Stimulated activated CD8-positive, alpha-beta memory T cell treated with anti-CD3 and anti-CD28 coated beads, Interleukin-4, amount 100 ng/mL, for 1 hour (primary cell): Measurements from ENCODE around the gene LIMK2.
"Not testable (repeated sequence)": the region's sequence is repeated elsewhere in the genome, so short reads cannot be mapped to it uniquely, and the experiment has no call there.

Experiments
- DNase-seq, 2 donors: peaks; one replicate each; pipeline ENCODE4 v3.0.0-alpha.2; 2020; ENCODE audit warnings: low read depth in 2 of 2, low spot score in 1 of 2

LIMK2 gene

GRCh38 chr22:31210556-31211421 is 1.3 kb upstream of the LIMK2 start:
- DNase-seq: no peak

DNA sequence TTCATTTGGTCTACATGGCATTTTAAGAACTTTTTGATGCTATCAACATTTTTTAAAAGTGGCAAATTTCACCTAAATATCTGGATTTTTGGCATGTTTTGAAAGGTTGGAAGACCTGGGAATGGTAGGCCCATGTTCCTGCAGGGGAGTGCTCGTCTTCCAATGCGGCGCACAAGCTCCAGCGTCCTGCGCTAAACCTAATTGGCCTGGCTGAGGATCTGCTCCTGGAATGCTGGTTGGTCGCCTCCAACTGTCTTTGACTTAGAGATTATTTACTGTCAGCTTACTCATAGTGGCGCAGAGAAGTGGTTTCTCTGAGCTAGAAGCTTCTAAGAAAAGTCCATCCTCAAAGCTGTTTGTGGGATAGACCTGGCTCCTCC is 626 bp upstream of the LIMK2 start:
- no peak for DNase-seq

- DNase-seq: no peak
Observed at GRCh38 chr22:31212783-31213629, 908 bp downstream of the LIMK2 start.

GRCh38 chr22:31215018-31215535 is 3.0 kb downstream of the LIMK2 start:
- DNase-seq: no peak

GRCh38 chr22:31218565-31219262 is 6.6 kb downstream of the LIMK2 start:
- DNase-seq: no peak

GRCh38 chr22:31221084-31221483 is 9.0 kb downstream of the LIMK2 start:
- no peak for DNase-seq

- no peak for DNase-seq
Observed at GRCh38 chr22:31222736-31223135, 10.6 kb downstream of the LIMK2 start.

DNA sequence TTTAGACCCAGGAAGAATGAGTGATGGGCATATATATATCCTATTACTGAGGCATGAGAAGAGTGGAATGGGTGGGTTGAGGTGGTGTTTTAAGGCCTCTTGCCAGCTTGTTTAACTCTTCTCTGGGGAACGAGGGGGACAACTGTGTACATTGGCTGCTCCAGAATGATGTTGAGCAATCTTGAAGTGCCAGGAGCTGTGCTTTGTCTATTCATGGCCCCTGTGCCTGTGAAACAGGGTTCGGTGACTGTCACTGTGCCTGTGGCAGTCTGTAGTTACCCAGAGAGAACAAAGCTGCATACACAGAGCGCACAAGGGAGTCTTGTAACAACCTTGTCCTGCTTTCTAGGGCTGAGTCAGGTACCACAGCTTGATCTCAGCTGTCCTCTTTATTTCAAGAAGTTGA is 11.7 kb downstream of the LIMK2 start:
- no peak for DNase-seq

DNA sequence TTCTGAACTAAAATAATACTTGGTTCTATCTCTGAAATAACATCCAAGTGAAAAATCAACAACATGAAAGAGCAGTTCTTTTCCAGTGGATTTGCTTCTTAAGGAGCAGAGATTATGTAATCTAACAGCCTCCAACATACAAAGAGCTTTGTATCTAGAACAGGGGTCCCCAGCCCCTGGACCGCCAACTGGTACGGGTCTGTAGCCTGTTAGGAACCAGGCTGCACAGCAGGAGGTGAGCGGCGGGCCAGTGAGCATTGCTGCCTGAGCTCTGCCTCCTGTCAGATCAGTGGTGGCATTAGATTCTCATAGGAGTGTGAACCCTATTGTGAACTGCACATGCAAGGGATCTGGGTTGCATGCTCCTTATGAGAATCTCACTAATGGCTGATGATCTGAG is 12.6 kb downstream of the LIMK2 start:
- not testable (repeated sequence) for DNase-seq

GRCh38 chr22:31227186-31227585 is 15.1 kb downstream of the LIMK2 start:
- DNase-seq: no peak

- no peak for DNase-seq
Observed at GRCh38 chr22:31229402-31230079, 17.4 kb downstream of the LIMK2 start.

DNA sequence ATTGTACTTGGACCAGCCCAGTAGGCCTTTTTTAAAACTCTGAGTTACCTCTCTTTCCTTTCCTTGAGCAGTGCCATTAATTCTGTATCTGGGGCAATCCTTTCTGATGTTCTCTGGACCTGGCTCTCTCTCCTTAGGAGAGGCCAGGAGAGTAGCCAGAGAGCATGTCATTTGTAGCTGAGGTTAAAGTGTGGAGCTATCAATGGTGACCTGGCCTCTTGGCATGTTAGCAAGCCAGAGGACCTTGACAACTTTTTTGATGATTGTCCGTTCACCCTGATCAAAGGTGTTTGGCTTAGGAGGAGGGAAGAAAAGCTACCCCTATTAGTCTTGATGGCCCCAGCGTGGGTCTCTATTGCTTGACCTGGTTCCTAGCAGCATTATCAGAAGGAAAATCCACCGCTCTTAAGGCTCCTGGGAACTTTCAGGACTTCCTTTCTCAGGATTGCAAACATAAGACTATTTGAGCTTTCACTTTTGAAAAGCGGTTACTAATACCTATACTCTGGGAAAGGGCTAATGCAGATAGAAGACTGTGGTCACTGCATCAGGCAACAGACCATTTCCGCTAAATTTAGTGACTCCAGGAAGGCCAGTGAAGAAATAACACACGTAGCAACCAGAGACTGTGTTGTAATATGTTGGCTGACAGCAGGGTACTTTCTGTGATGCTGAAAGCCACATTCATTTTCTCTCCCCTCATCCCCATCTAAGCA is 18.2 kb downstream of the LIMK2 start:
- no peak for DNase-seq

- DNase-seq: peak in 1 of 2 donors; percentile 13
Observed at GRCh38 chr22:31230871-31231621, 18.9 kb downstream of the LIMK2 start.

DNA sequence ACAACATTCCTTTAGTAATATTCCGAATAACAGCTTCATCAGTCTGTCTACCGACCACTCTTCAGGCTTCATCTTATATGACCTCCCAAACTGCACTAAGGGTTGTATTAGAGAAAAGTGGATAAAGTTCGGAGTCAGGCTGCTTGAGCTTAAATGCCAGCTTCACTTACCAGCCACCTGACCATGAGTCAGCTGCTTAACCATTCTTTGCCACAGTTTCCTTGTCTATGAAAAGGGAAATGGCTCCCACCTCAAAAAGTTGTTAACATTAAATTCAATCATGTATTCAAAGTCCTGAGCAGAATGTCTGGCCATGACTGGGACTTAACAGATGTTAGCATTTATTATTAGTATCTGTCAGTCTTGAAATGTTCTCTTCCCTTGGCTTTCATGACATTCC is 20.9 kb downstream of the LIMK2 start:
- no peak for DNase-seq

DNA sequence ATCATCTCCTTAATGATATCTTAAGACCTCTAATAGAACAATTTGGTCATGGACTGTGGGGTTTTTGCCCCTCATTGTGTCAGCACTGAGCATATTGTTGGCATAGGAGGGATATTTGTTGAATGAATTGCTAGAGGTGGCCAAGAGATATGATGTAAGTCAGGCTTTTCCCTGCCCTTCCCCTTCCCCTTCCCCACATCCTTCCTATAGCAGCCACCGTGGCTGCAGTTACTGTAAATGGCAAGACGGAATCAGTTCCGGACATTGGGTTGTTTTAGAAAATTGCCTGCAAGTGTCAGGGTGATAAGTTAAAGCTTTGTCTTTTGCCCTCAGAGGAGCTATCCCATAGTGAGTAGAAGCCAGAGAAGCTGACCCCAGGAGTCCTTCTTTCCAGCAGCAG is 23.0 kb downstream of the LIMK2 start:
- no peak for DNase-seq

- DNase-seq: not testable (repeated sequence)
Observed at GRCh38 chr22:31236044-31236443, 23.9 kb downstream of the LIMK2 start.

DNA sequence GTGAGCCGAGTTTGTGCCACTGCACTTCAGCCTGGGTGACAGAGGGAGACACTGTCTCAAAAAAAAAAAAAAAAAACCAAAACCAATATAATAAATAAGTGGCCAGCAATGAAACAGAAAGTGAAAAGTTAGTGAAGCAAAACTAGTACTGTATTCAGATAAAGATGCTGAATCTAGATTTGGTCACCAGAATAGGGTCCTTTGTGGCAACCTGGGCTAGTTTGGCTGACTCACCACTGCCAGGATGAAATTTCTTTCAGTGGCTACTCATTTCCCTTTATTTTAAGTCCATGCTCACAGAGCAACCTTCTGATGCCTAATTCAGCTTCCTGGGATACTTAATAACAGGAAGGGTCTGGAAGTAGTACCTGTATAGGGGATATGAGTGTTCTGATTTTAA is 26.0 kb downstream of the LIMK2 start:
- no peak for DNase-seq

GRCh38 chr22:31239771-31240370 is 27.8 kb downstream of the LIMK2 start:
- no peak for DNase-seq

DNA sequence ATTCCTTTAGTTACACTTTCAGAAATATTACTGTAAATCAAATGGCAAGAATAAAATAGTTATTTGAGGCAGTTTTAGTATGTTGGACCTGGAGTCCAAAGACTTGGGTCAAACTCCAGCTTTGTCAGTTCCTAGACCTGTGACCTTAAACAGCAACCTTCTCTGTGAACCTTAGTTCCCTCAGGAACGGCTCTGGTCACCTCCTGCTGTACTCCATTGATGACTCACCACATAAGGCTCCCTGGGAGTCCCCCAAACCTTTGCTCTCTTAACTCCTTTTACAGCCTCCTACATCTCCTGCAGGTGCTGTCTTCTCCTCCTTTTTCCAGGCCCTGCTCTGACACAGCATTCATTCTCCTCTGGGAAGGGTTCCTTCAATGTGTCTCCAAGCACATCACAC is 29.1 kb downstream of the LIMK2 start:
- no peak for DNase-seq
